ENCODE measurements around the gene HOXD10. TPM values are rescaled to one million over a fixed set of nuclear protein-coding genes. Genes with fewer than 3 reads are reported as not detected.

The HOXD10 gene
- total RNA-seq, 1 experiment from 2014 or later, result 88.6 TPM

DNA sequence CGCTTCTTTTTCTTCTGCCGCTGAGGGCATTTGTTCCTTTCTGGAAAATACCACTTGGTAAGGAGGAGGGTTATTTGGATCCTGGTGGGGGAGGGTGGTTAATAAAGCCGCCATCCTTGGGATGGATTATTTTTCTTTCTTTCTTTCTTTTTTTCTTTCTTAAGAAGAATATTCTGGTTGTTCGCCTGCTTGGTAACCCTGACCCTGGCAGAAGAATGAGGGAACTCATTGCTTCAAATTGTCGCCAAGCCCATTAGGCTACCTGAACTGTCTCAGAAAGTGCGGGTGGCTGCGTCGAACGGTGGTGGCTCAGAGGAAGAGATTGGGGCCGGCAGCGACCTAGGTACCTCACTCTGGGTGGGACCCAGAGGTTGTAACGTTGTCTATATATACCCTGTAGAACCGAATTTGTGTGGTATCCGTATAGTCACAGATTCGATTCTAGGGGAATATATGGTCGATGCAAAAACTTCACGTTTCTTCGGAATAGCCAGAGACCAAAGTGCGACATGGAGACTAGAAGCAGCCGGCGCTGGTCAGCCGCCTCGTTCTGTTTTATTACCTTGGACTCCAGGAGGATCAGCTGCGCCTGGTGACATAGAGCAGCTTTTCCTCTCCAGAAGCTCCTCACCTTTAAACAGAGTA, 33.5 kb downstream of the HOXD10 start:
- no peak overlapping the region for H3K27ac ChIP-seq (ENCODE audit: low read depth, low read length, poor library complexity, severe bottlenecking)
- TF ChIP-seq, protein P1, sequence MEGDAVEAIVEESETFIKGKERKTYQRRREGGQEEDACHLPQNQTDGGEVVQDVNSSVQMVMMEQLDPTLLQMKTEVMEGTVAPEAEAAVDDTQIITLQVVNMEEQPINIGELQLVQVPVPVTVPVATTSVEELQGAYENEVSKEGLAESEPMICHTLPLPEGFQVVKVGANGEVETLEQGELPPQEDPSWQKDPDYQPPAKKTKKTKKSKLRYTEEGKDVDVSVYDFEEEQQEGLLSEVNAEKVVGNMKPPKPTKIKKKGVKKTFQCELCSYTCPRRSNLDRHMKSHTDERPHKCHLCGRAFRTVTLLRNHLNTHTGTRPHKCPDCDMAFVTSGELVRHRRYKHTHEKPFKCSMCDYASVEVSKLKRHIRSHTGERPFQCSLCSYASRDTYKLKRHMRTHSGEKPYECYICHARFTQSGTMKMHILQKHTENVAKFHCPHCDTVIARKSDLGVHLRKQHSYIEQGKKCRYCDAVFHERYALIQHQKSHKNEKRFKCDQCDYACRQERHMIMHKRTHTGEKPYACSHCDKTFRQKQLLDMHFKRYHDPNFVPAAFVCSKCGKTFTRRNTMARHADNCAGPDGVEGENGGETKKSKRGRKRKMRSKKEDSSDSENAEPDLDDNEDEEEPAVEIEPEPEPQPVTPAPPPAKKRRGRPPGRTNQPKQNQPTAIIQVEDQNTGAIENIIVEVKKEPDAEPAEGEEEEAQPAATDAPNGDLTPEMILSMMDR (conservative IDR thresholded peaks at IDR 0.05; ENCODE audit: low read depth, low read length), result no peak
- TF ChIP-seq EZH2 (IDR thresholded peaks at IDR 0.05; ENCODE audit: borderline replicate concordance, low read depth, low read length, poor library complexity, severe bottlenecking), result no peak
- intact Hi-C loops (cut with micrococcal nuclease; ENCODE audit: unreplicated experiment), result no loop called here
- H3K27me3 ChIP-seq (replicated peaks; ENCODE audit: insufficient read depth, low read depth, low read length, poor library complexity), result no peaks in the 10 kb centered on the region
- no TSS peak for BruUV-seq (replicated peaks)
- peaks cover 94% of the 10 kb centered on the region for H3K36me3 ChIP-seq (ENCODE audit: insufficient read depth, low read length, poor library complexity, severe bottlenecking)
- ChIA-PET POLR2A (ENCODE audit: low non-redundant PET) (no interaction called here), CTCF (no interaction called here)
- H3K4me1 ChIP-seq (ENCODE audit: insufficient read depth, low read length, poor library complexity, severe bottlenecking), result peaks cover 25% of the 10 kb centered on the region
- no peak overlapping the region for H3K4me3 ChIP-seq (ENCODE audit: low read depth, low read length, poor library complexity, severe bottlenecking)
- no peaks in the 10 kb centered on the region for H3K9me3 ChIP-seq (ENCODE audit: low read depth, low read length, poor library complexity, severe bottlenecking)
- DNase-seq (ENCODE audit: low spot score), result no peak

DNA sequence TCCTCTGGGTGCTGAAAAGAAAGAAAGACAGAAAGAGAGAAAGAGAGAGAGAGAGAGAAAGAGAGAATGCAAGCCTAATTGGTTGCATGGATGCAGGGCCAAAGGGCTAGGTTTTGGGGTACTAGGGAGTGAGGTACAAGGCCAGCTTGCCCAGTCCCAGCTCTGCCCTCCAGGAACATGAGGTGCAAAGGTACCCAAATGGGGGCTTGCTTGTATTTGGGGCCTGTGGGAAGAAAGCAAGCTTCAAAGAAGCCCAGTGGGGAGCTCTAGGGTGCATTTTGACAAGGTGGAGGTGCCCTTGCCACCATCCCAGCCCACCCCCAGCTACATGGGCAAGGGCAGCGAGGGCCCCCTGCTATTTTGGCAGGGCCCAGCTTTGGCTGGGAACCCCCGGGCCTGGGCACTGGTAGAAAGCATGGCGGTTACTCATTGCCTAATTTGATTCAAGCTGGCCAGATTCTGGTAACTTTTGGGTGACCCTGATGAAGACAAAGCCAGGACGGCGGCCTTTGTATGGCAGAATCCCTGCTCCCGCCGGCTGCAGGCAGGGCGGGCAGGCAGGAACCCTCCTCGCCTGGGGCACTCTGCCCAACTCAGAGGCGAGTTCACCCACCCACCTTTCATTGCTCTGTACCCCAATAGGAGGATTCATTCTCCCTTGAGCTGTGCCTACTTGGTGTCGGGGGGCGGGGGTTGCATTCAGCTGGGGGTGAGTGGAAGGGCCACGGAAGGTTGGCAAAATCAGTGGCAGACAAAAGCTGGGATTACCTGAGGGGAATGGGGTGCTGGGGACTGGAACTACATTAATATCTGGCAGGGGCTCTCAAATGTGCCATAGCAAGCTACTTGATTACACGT, 34.2 kb downstream of the HOXD10 start:
- Histone ChIP-seq H3K4me3 (ENCODE audit: low read depth, low read length, poor library complexity, severe bottlenecking) (no peak overlapping the region), H3K36me3 (ENCODE audit: insufficient read depth, low read length, poor library complexity, severe bottlenecking) (peaks cover 97% of the 10 kb centered on the region), H3K27ac (ENCODE audit: low read depth, low read length, poor library complexity, severe bottlenecking) (no peak overlapping the region), H3K9me3 (ENCODE audit: low read depth, low read length, poor library complexity, severe bottlenecking) (no peaks in the 10 kb centered on the region), H3K4me1 (ENCODE audit: insufficient read depth, low read length, poor library complexity, severe bottlenecking) (peaks cover 18% of the 10 kb centered on the region), H3K27me3 (replicated peaks; ENCODE audit: insufficient read depth, low read depth, low read length, poor library complexity) (no peaks in the 10 kb centered on the region)
- no peak for TF ChIP-seq EZH2 (IDR thresholded peaks at IDR 0.05; ENCODE audit: borderline replicate concordance, low read depth, low read length, poor library complexity, severe bottlenecking)
- TF ChIP-seq, protein P1 (conservative IDR thresholded peaks at IDR 0.05; ENCODE audit: low read depth, low read length), result no peak
- BruUV-seq (replicated peaks), result no TSS peak
- POLR2A ChIA-PET (ENCODE audit: low non-redundant PET), result no interaction called here
- DNase-seq (ENCODE audit: low spot score), result no peak
- CTCF ChIA-PET, result no interaction called here
- intact Hi-C loops (cut with micrococcal nuclease; ENCODE audit: unreplicated experiment), result no loop called here

GRCh38 chr2:176151442-176152287, 35.1 kb downstream of the HOXD10 start, which contains the start of gene HOXD4:
Gene HOXD4 (plus strand): TSS chr2:176151550. CDS start chr2:176151634, 84 bp downstream.
- no TSS peak for BruUV-seq (replicated peaks)
- ChIA-PET POLR2A (ENCODE audit: low non-redundant PET) (no interaction called here), CTCF (no interaction called here)
- H3K4me3 ChIP-seq (ENCODE audit: low read depth, low read length, poor library complexity, severe bottlenecking), result no peak within 1 kb of the TSS
- no peak within 1 kb of the TSS for H3K27ac ChIP-seq (ENCODE audit: low read depth, low read length, poor library complexity, severe bottlenecking)
- intact Hi-C loops (cut with micrococcal nuclease; ENCODE audit: unreplicated experiment), result no loop called here
- TF ChIP-seq EZH2 (IDR thresholded peaks at IDR 0.05; ENCODE audit: borderline replicate concordance, low read depth, low read length, poor library complexity, severe bottlenecking), result no peak
- TF ChIP-seq, protein P1 (conservative IDR thresholded peaks at IDR 0.05; ENCODE audit: low read depth, low read length), result no peak
- DNase-seq (ENCODE audit: low spot score), result no peak
- no peaks in the 10 kb centered on the region for H3K27me3 ChIP-seq (replicated peaks; ENCODE audit: insufficient read depth, low read depth, low read length, poor library complexity)
- peaks cover 93% of the 10 kb centered on the region for H3K36me3 ChIP-seq (ENCODE audit: insufficient read depth, low read length, poor library complexity, severe bottlenecking)
- H3K4me1 ChIP-seq (ENCODE audit: insufficient read depth, low read length, poor library complexity, severe bottlenecking), result peaks cover 13% of the 10 kb centered on the region
- H3K9me3 ChIP-seq (ENCODE audit: low read depth, low read length, poor library complexity, severe bottlenecking), result no peaks in the 10 kb centered on the region
